ENCODE measurements around the gene TOPAZ1.

- TF ChIP-seq CTCF (IDR thresholded peaks at IDR 0.05), result no peak
- no peak for TF ChIP-seq POLR2A (IDR thresholded peaks at IDR 0.05; ENCODE audit: low read length)
- TF ChIP-seq MAX (IDR thresholded peaks at IDR 0.05), result no peak
- TF ChIP-seq NFE2L2 (conservative IDR thresholded peaks at IDR 0.05; ENCODE audit: low read length), result no peak
- TF ChIP-seq RNF2 (IDR thresholded peaks at IDR 0.05; ENCODE audit: borderline replicate concordance, low read depth), result no peak
- TF ChIP-seq PHF8 (IDR thresholded peaks at IDR 0.05; ENCODE audit: borderline replicate concordance, low read depth), result no peak
Measured at GRCh38 chr3:44238889-44239288, 2.8 kb upstream of the TOPAZ1 start.

Data from A549 (cell line).